Esophagus muscularis mucosa (tissue), 4 donors: ENCODE results near the gene POLK. TPM values are rescaled to one million over a fixed set of nuclear protein-coding genes. Genes with fewer than 3 reads are reported as not detected.
"Not testable (repeated sequence)": the region's sequence is repeated elsewhere in the genome, so short reads cannot be mapped to it uniquely, and the experiment has no call there.

Experiments used
- DNase-seq: peaks from one replicate; pipeline ENCODE4 v3.0.0-alpha.2; 2017; ENCODE audit errors: extremely low spot score
- H3K27ac ChIP-seq, 4 donors: fragments of 200-600 bp; sonication (generic); replicated peaks in 1 of 4; 1 replicate in 3 of 4; 2 replicates in 1 of 4; pipeline ENCODE4 v1.5.1; 2016 to 2019; ENCODE audit warnings: mild to moderate bottlenecking in 1 of 4
- H3K27me3 ChIP-seq, 4 donors: fragments of 200-600 bp; sonication (generic); one replicate each; pipeline versions ENCODE4 v1.5.1 to v1.6.0; 2016 to 2019
- H3K36me3 ChIP-seq, 4 donors: fragments of 200-600 bp; sonication (generic); one replicate each; pipeline ENCODE4 v1.5.1; 2016 to 2019
- H3K4me1 ChIP-seq, 4 donors: fragments of 200-600 bp; sonication (generic); one replicate each; pipeline ENCODE4 v1.5.1; 2016 to 2019
- H3K4me3 ChIP-seq, 4 donors: fragments of 200-600 bp; sonication (generic); 1 replicate in 2 of 4; 2 replicates in 2 of 4; pipeline ENCODE4 v1.5.1; 2016 to 2019; ENCODE audit warnings: mild to moderate bottlenecking in 4 of 4, moderate library complexity in 1 of 4
- H3K9me3 ChIP-seq, 4 donors: fragments of 200-600 bp; sonication (generic); 1 replicate in 3 of 4; 2 replicates in 1 of 4; pipeline ENCODE4 v1.5.1; 2016 to 2019
- CTCF ChIP-seq, 3 experiments: fragments of 200-600 bp in 2 of 3; fragments of 450-650 bp in 1 of 3; sonication (generic) in 2 of 3; IDR thresholded peaks; one replicate each; pipeline ENCODE4 v1.5.1; 2017 to 2019; ENCODE audit warnings: antibody characterized with exemption in 3 of 3, mild to moderate bottlenecking in 2 of 3, moderate library complexity in 1 of 3
- EP300 ChIP-seq: sonication (generic); formaldehyde crosslinking; IDR thresholded peaks from one replicate; pipeline ENCODE4 v1.6.1; 2017; ENCODE audit warnings: antibody characterized with exemption
- POLR2A ChIP-seq: fragments of 450-650 bp; IDR thresholded peaks from one replicate; pipeline ENCODE4 v1.6.1; 2017; ENCODE audit warnings: antibody characterized with exemption, moderate library complexity, mild to moderate bottlenecking, low read depth
- POLR2AphosphoS5 ChIP-seq, 2 donors: sonication (generic); formaldehyde crosslinking; IDR thresholded peaks; one replicate each; pipeline ENCODE4 v1.6.1; 2017; ENCODE audit warnings: antibody characterized with exemption in 2 of 2
- WGBS: methylation state at CpG from one replicate; pipeline ENCODE4 v1.1.5; 2018; 5-methylcytosine and 5-hydroxymethylcytosine counted together
- intact Hi-C: fragments of 100-400 bp; cut with DNase I; formaldehyde crosslinking; loops from one replicate; pipeline ENCODE4 v1.15.1; 2023
- total RNA-seq, 4 donors: library from RNA; depleted of rRNA; stranded (reverse); fragments of >200 nt; gene quantifications; one replicate each; pipeline versions ENCODE4 v1.1.0 to v1.2.1, GENCODE V29; 2016

The POLK gene
- total RNA-seq, 4 donors from 2014 or later, result 22.6 to 37.0 (median 32.3) TPM

GRCh38 chr5:75552764-75553163, 41.1 kb downstream of the POLK start:
- TF ChIP-seq EP300 (no peak), CTCF (IDR thresholded peaks at IDR 0.05) (no peak), POLR2AphosphoS5 (IDR thresholded peaks at IDR 0.05) (no peak), POLR2A (no peak)
- Histone ChIP-seq H3K4me1 (no peaks in the 10 kb centered on the region), H3K4me3 (no peak overlapping the region), H3K36me3 (peaks cover 12 to 47% (median 28%) of the 10 kb centered on the region in 4 donors), H3K9me3 (no peaks in the 10 kb centered on the region), H3K27ac (no peak overlapping the region), H3K27me3 (no peaks in the 10 kb centered on the region)
- DNase-seq, result no peak
- 98% methylated on average over 2 of the region's 2 CpGs for WGBS
- intact Hi-C loops, result no loop called here

- no peak for TF ChIP-seq POLR2A
- no peak for TF ChIP-seq EP300
- no peak for TF ChIP-seq POLR2AphosphoS5 (IDR thresholded peaks at IDR 0.05)
- no peak for TF ChIP-seq CTCF (IDR thresholded peaks at IDR 0.05)
- H3K27ac ChIP-seq, result no peak overlapping the region
- intact Hi-C loops, result no loop called here
- H3K4me3 ChIP-seq, result no peak overlapping the region
- 100% methylated on average over 1 of the region's 1 CpG for WGBS
- H3K4me1 ChIP-seq, result no peaks in the 10 kb centered on the region
- DNase-seq, result no peak
- peaks cover 12 to 50% (median 28%) of the 10 kb centered on the region in 4 donors for H3K36me3 ChIP-seq
- no peaks in the 10 kb centered on the region for H3K9me3 ChIP-seq
- H3K27me3 ChIP-seq, result no peaks in the 10 kb centered on the region
These were observed 41.7 kb downstream of the POLK start for GRCh38 chr5:75553358-75553757.

GRCh38 chr5:75558221-75558620, 46.5 kb downstream of the POLK start:
- no peak overlapping the region for H3K4me3 ChIP-seq
- TF ChIP-seq CTCF (IDR thresholded peaks at IDR 0.05) (no peak), EP300 (no peak), POLR2AphosphoS5 (IDR thresholded peaks at IDR 0.05) (no peak), POLR2A (no peak)
- H3K27ac ChIP-seq, result no peak overlapping the region
- no peaks in the 10 kb centered on the region for H3K27me3 ChIP-seq
- H3K4me1 ChIP-seq, result peaks cover 0 to 7% (median 0%) of the 10 kb centered on the region in 4 donors
- DNase-seq, result no peak
- peaks cover 12 to 42% (median 18%) of the 10 kb centered on the region in 4 donors for H3K36me3 ChIP-seq
- WGBS, result 93% methylated on average over 1 of the region's 1 CpG
- intact Hi-C loops, result no loop called here
- H3K9me3 ChIP-seq, result peaks cover 0 to 4% (median 3%) of the 10 kb centered on the region in 4 donors

- peak overlapping the region in 3 of 4 donors; percentile 2 to 22 (median 6) for H3K27ac ChIP-seq
- no peak for DNase-seq
- no peaks in the 10 kb centered on the region for H3K27me3 ChIP-seq
- TF ChIP-seq POLR2AphosphoS5 (IDR thresholded peaks at IDR 0.05) (no peak), POLR2A (no peak), EP300 (no peak), CTCF (IDR thresholded peaks at IDR 0.05) (no peak)
- no peak overlapping the region for H3K4me3 ChIP-seq
- peaks cover 0 to 7% (median 0%) of the 10 kb centered on the region in 4 donors for H3K4me1 ChIP-seq
- peaks cover 0 to 10% (median 7%) of the 10 kb centered on the region in 4 donors for H3K9me3 ChIP-seq
- peaks cover 6 to 33% (median 11%) of the 10 kb centered on the region in 4 donors for H3K36me3 ChIP-seq
- intact Hi-C loops, result no loop called here
- WGBS, result 62% methylated on average over 4 of the region's 4 CpGs
These were observed 47.4 kb downstream of the POLK start for GRCh38 chr5:75558981-75559632.

GRCh38 chr5:75560655-75561054, 49.0 kb downstream of the POLK start:
- DNase-seq, result not testable (repeated sequence)

GRCh38 chr5:75565991-75566709, 54.5 kb downstream of the POLK start:
- H3K27me3 ChIP-seq, DNase-seq, H3K9me3 ChIP-seq: not testable (repeated sequence)
- 85% methylated on average over 9 of the region's 15 CpGs for WGBS
- H3K36me3 ChIP-seq, result peaks cover 0 to 15% (median 0%) of the 10 kb centered on the region in 4 donors
- H3K4me3 ChIP-seq, result peak overlapping the region in 1 of 4 donors; percentile 3
- peaks cover 18 to 28% (median 27%) of the 10 kb centered on the region in 4 donors for H3K4me1 ChIP-seq
- intact Hi-C loops, result loop anchor here (5.0 kb wide), 1 partner anchor 54 kb away; the partner anchor contains the start of genes CERT1 and POLK
- H3K27ac ChIP-seq, result peak overlapping the region; percentile 46 to 75 (median 63)

More at GRCh38 chr5:75560655-75561054, 49.0 kb downstream of the POLK start:
- H3K27ac ChIP-seq, H3K4me1 ChIP-seq, H3K9me3 ChIP-seq, H3K4me3 ChIP-seq, intact Hi-C loops, H3K27me3 ChIP-seq: not testable (repeated sequence)
- WGBS, result 100% methylated on average over 1 of the region's 1 CpG
- peaks cover 0 to 22% (median 5%) of the 10 kb centered on the region in 4 donors for H3K36me3 ChIP-seq
